TTC549 (cell line): ENCODE data around the gene ULK4.

Experiments
- FAIRE-seq: peaks from 2 replicates; lab custom pipeline; 2012; peaks lifted over from hg19 to GRCh38; lab: Jason Lieb, UNC

ULK4 gene

GRCh38 chr3:41346698-41347270, 615.1 kb downstream of the ULK4 start:
- no peak for FAIRE-seq

GRCh38 chr3:41345788-41346187, 616.1 kb downstream of the ULK4 start:
- FAIRE-seq = no peak

- no peak for FAIRE-seq
Observed at GRCh38 chr3:41339758-41340157, 622.1 kb downstream of the ULK4 start.

GRCh38 chr3:41338276-41338675, 623.6 kb downstream of the ULK4 start:
- no peak for FAIRE-seq

- no peak for FAIRE-seq
Observed at GRCh38 chr3:41334426-41334825, 627.5 kb downstream of the ULK4 start.

GRCh38 chr3:41331041-41331440, 630.9 kb downstream of the ULK4 start:
- FAIRE-seq = no peak

- no peak for FAIRE-seq
Observed at GRCh38 chr3:41330465-41330864, 631.4 kb downstream of the ULK4 start.

GRCh38 chr3:41329881-41330280, 632.0 kb downstream of the ULK4 start:
- no peak for FAIRE-seq

- no peak for FAIRE-seq
Observed at GRCh38 chr3:41328926-41329325, 633.0 kb downstream of the ULK4 start.

GRCh38 chr3:41327718-41328117, 634.2 kb downstream of the ULK4 start:
- no peak for FAIRE-seq

- no peak for FAIRE-seq
Observed at GRCh38 chr3:41324156-41324475, 637.8 kb downstream of the ULK4 start.

GRCh38 chr3:41323467-41324155, 638.3 kb downstream of the ULK4 start:
- no peak for FAIRE-seq

- FAIRE-seq = no peak
Observed at GRCh38 chr3:41321642-41321980, 640.3 kb downstream of the ULK4 start.

GRCh38 chr3:41320953-41321641, 640.8 kb downstream of the ULK4 start:
- FAIRE-seq = no peak

GRCh38 chr3:41318520-41318919, 643.4 kb downstream of the ULK4 start:
- no peak for FAIRE-seq

- no peak for FAIRE-seq
Observed at GRCh38 chr3:41317718-41318117, 644.2 kb downstream of the ULK4 start.

GRCh38 chr3:41317298-41317697, 644.6 kb downstream of the ULK4 start:
- no peak for FAIRE-seq

- FAIRE-seq = no peak
Observed at GRCh38 chr3:41315126-41315525, 646.8 kb downstream of the ULK4 start.

- FAIRE-seq = no peak
Observed at GRCh38 chr3:41308119-41308518, 653.8 kb downstream of the ULK4 start.

GRCh38 chr3:41307065-41307464, 654.8 kb downstream of the ULK4 start:
- no peak for FAIRE-seq

- FAIRE-seq = no peak
Observed at GRCh38 chr3:41304593-41304992, 657.3 kb downstream of the ULK4 start.

GRCh38 chr3:41302295-41302694, 659.6 kb downstream of the ULK4 start:
- no peak for FAIRE-seq

GRCh38 chr3:41301548-41301947, 660.4 kb downstream of the ULK4 start:
- no peak for FAIRE-seq

- no peak for FAIRE-seq
Observed at GRCh38 chr3:41299036-41299435, 662.9 kb downstream of the ULK4 start.
